Measurements from ENCODE around the gene PTPRG.

DNA sequence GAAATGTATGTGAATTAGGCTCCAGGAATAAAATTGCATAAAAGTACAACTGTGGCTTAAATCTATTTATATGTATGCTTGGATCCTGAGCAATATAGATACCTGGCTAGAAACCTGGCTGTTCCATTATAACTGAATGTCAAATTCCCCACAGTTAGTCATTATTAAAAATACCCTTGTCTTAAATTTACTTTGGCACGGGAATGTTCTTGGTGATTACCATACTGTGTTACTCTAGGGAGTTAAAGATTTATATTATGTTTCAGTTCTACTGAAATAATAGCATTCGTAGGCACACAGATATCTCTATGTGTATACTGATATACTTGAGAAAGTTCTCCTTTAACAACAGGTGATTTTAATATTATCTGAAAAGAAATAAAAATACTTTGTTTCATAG is 394.1 kb downstream of the PTPRG start:
- TF ChIP-seq, protein P1, sequence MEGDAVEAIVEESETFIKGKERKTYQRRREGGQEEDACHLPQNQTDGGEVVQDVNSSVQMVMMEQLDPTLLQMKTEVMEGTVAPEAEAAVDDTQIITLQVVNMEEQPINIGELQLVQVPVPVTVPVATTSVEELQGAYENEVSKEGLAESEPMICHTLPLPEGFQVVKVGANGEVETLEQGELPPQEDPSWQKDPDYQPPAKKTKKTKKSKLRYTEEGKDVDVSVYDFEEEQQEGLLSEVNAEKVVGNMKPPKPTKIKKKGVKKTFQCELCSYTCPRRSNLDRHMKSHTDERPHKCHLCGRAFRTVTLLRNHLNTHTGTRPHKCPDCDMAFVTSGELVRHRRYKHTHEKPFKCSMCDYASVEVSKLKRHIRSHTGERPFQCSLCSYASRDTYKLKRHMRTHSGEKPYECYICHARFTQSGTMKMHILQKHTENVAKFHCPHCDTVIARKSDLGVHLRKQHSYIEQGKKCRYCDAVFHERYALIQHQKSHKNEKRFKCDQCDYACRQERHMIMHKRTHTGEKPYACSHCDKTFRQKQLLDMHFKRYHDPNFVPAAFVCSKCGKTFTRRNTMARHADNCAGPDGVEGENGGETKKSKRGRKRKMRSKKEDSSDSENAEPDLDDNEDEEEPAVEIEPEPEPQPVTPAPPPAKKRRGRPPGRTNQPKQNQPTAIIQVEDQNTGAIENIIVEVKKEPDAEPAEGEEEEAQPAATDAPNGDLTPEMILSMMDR (conservative IDR thresholded peaks at IDR 0.05), result no peak
- no peak for TF ChIP-seq ZFX (IDR thresholded peaks at IDR 0.05)
